ENCODE results near the gene SLCO2A1.

The SLCO2A1 gene

GRCh38 chr3:133933097-133934024, 96.4 kb downstream of the SLCO2A1 start:
- DNase-seq (ENCODE audit: low read depth), result no peak

- no peak for DNase-seq (ENCODE audit: low read depth)
Measured at GRCh38 chr3:133932009-133932408, 97.7 kb downstream of the SLCO2A1 start.

GRCh38 chr3:133931084-133931483, 98.6 kb downstream of the SLCO2A1 start:
- DNase-seq (ENCODE audit: low read depth), result no peak

- DNase-seq (ENCODE audit: low read depth), result no peak
Measured at GRCh38 chr3:133930341-133930933, 99.3 kb downstream of the SLCO2A1 start.

- no peak for DNase-seq (ENCODE audit: low read depth)
Measured at GRCh38 chr3:133928903-133929607, 100.7 kb downstream of the SLCO2A1 start.

GRCh38 chr3:133928136-133928893, 101.4 kb downstream of the SLCO2A1 start:
- no peak for DNase-seq (ENCODE audit: low read depth)

GRCh38 chr3:133927540-133928066, 102.1 kb downstream of the SLCO2A1 start:
- no peak for DNase-seq (ENCODE audit: low read depth)

GRCh38 chr3:133926736-133927539, 102.8 kb downstream of the SLCO2A1 start:
- DNase-seq (ENCODE audit: low read depth), result no peak

GRCh38 chr3:133925960-133926735, 103.6 kb downstream of the SLCO2A1 start:
- DNase-seq (ENCODE audit: low read depth), result no peak

GRCh38 chr3:133924041-133924440, 105.7 kb downstream of the SLCO2A1 start:
- no peak for DNase-seq (ENCODE audit: low read depth)

GRCh38 chr3:133921592-133921991, 108.1 kb downstream of the SLCO2A1 start:
- DNase-seq (ENCODE audit: low read depth), result no peak

GRCh38 chr3:133917144-133917543, 112.6 kb downstream of the SLCO2A1 start:
- DNase-seq (ENCODE audit: low read depth), result no peak

- DNase-seq (ENCODE audit: low read depth), result no peak
Measured at GRCh38 chr3:133915685-133916658, 113.8 kb downstream of the SLCO2A1 start.

- no peak for DNase-seq (ENCODE audit: low read depth)
Measured at GRCh38 chr3:133914839-133915600, 114.7 kb downstream of the SLCO2A1 start.

- no peak for DNase-seq (ENCODE audit: low read depth)
Measured at GRCh38 chr3:133910422-133910821, 119.3 kb downstream of the SLCO2A1 start.

- DNase-seq (ENCODE audit: low read depth), result no peak
Measured at GRCh38 chr3:133905376-133905775, 124.3 kb downstream of the SLCO2A1 start.

- no peak for DNase-seq (ENCODE audit: low read depth)
Measured at GRCh38 chr3:133901847-133902246, 127.9 kb downstream of the SLCO2A1 start.

- no peak for DNase-seq (ENCODE audit: low read depth)
Measured at GRCh38 chr3:133901083-133901482, 128.6 kb downstream of the SLCO2A1 start.

All from HS-27A (cell line).